A549 (cell line): ENCODE data around the gene CHI3L1. TPM values are rescaled to one million over a fixed set of nuclear protein-coding genes. Genes with fewer than 3 reads are reported as not detected.

ENCODE experiments used
- ATAC-seq, 2 experiments: fragments of 200-7000 bp in 1 of 2; fragments of >200 bp in 1 of 2; cut with Nextera tagmentation in 1 of 2; cut with Tn5 transposase in 1 of 2; 3 replicates each; pipeline versions ENCODE4 v1.8.0 to v1.9.1; 2018 to 2020; ENCODE audit warnings: mild to moderate bottlenecking in 1 of 2, moderate library complexity in 1 of 2
- CTCF ChIA-PET: fragments of 300-600 bp; sonication (Branson Sonifier 250); formaldehyde crosslinking; extraction: SDS; loops from one replicate; lab custom pipeline; 2021; ENCODE audit warnings: antibody characterized with exemption, inconsistent platforms; lab: Yijun Ruan, JAX
- POLR2A ChIA-PET: fragments of 350-600 bp; formaldehyde crosslinking; extraction: SDS; loops from one replicate; lab custom pipeline; 2021; ENCODE audit warnings: antibody characterized with exemption, inconsistent platforms; lab: Yijun Ruan, JAX
- DNase-seq, 2 experiments: peaks; one replicate each; pipeline versions ENCODE4 v3.0.0 to v3.0.0-alpha.2; 2011 to 2016; ENCODE audit warnings: low read depth in 1 of 2, low spot score in 1 of 2
- FAIRE-seq: peaks from 2 replicates; lab custom pipeline; 2011; peaks lifted over from hg19 to GRCh38; lab: Jason Lieb, UNC
- H3K27ac ChIP-seq, 2 experiments: fragments of >200 bp; sonication (Bioruptor Twin); formaldehyde crosslinking; 3 replicates each; pipeline ENCODE4 v1.5.1; 2016 to 2017
- H3K4me1 ChIP-seq: fragments of >200 bp; sonication (Bioruptor Twin); formaldehyde crosslinking; 3 replicates; pipeline ENCODE4 v1.6.1; 2016
- H3K4me2 ChIP-seq: fragments of >200 bp; sonication (Bioruptor Twin); formaldehyde crosslinking; 3 replicates; pipeline ENCODE4 v1.6.1; 2016
- H3K4me3 ChIP-seq: fragments of >200 bp; sonication (Bioruptor Twin); formaldehyde crosslinking; 3 replicates; pipeline ENCODE4 v1.5.1; 2016
- H3K9me3 ChIP-seq: fragments of >200 bp; sonication (Bioruptor Twin); formaldehyde crosslinking; 3 replicates; pipeline ENCODE4 v1.6.1; 2016
- BCL3 ChIP-seq: fragments of >200 bp; sonication (Bioruptor Twin); formaldehyde crosslinking; IDR thresholded peaks from 3 replicates; pipeline ENCODE4 v1.6.1; 2016
- CEBPB ChIP-seq, 2 experiments: fragments of >200 bp in 1 of 2; sonication (Bioruptor Twin) in 1 of 2; formaldehyde crosslinking in 1 of 2; IDR thresholded peaks; 2 replicates each; pipeline ENCODE4 v1.6.1; 2012 to 2016
- CHD4 ChIP-seq: fragments of 200-600 bp; sonication (generic); IDR thresholded peaks from 2 replicates; pipeline ENCODE4 v1.6.1; 2016; ENCODE audit warnings: antibody characterized with exemption, mild to moderate bottlenecking, borderline replicate concordance
- EHF ChIP-seq: fragments of 250-450 bp; sonication (Bioruptor Pico); IDR thresholded peaks from 2 replicates; pipeline ENCODE4 v1.5.0; 2020; ENCODE audit warnings: mild to moderate bottlenecking
- EHMT2 ChIP-seq: fragments of 200-600 bp; sonication (generic); IDR thresholded peaks from 2 replicates; pipeline ENCODE4 v1.6.1; 2016; ENCODE audit warnings: antibody characterized with exemption, low read depth, mild to moderate bottlenecking, moderate library complexity
- FOSL2 ChIP-seq, 2 experiments: fragments of 450-650 bp in 1 of 2; fragments of >200 bp in 1 of 2; sonication (Bioruptor Twin) in 1 of 2; formaldehyde crosslinking; IDR thresholded peaks; 2 replicates each; pipeline versions ENCODE4 v1.5.0 to v1.6.1; 2016 to 2020; ENCODE audit warnings: mild to moderate bottlenecking in 1 of 2, moderate library complexity in 1 of 2
- FOXS1 ChIP-seq: fragments of 250-450 bp; sonication (Bioruptor Pico); IDR thresholded peaks from 2 replicates; pipeline ENCODE4 v1.5.0; 2020; ENCODE audit warnings: mild to moderate bottlenecking, moderate library complexity
- GATA3 ChIP-seq: IDR thresholded peaks from 2 replicates; pipeline ENCODE4 v1.6.1; 2012; ENCODE audit warnings: borderline replicate concordance
- HOXA7 ChIP-seq: fragments of 250-450 bp; sonication (Bioruptor Pico); IDR thresholded peaks from 2 replicates; pipeline ENCODE4 v1.5.0; 2020; ENCODE audit warnings: mild to moderate bottlenecking, moderate library complexity
- HOXB13 ChIP-seq: fragments of 250-450 bp; sonication (Bioruptor Pico); IDR thresholded peaks from 2 replicates; pipeline ENCODE4 v1.5.0; 2020; ENCODE audit warnings: low read depth, mild to moderate bottlenecking, moderate library complexity
- KDM1A ChIP-seq: fragments of 200-600 bp; sonication (generic); IDR thresholded peaks from 2 replicates; pipeline ENCODE4 v1.6.1; 2016; ENCODE audit warnings: low read depth, mild to moderate bottlenecking
- KDM5A ChIP-seq: fragments of 200-600 bp; sonication (generic); IDR thresholded peaks from 2 replicates; pipeline ENCODE4 v1.6.1; 2016; ENCODE audit warnings: antibody characterized with exemption, mild to moderate bottlenecking
- MYC ChIP-seq: IDR thresholded peaks from 2 replicates; pipeline ENCODE4 v1.6.1; 2012; ENCODE audit warnings: mild to moderate bottlenecking, inconsistent platforms, low read length, improper control_type of control experiment, borderline replicate concordance
- NR3C1 ChIP-seq: fragments of >200 bp; sonication (Bioruptor Twin); formaldehyde crosslinking; IDR thresholded peaks from 3 replicates; pipeline ENCODE4 v1.6.1; 2017
- PHF8 ChIP-seq: fragments of 200-600 bp; sonication (generic); IDR thresholded peaks from 2 replicates; pipeline ENCODE4 v1.6.1; 2016; ENCODE audit warnings: low read depth, mild to moderate bottlenecking, antibody characterized with exemption, moderate library complexity, borderline replicate concordance
- RARB ChIP-seq: fragments of 250-450 bp; sonication (Bioruptor Pico); IDR thresholded peaks from 2 replicates; pipeline ENCODE4 v1.8.0; 2021; ENCODE audit warnings: mild to moderate bottlenecking, moderate library complexity
- RCOR1 ChIP-seq: fragments of 150-350 bp; IDR thresholded peaks from 2 replicates; pipeline ENCODE4 v1.6.1; 2014; ENCODE audit warnings: antibody characterized with exemption, low read length, low read depth
- RFX5 ChIP-seq: fragments of 450-650 bp; IDR thresholded peaks from 2 replicates; pipeline ENCODE4 v1.7.1; 2014; ENCODE audit warnings: antibody characterized with exemption, mild to moderate bottlenecking, moderate library complexity
- RNF2 ChIP-seq: fragments of 200-600 bp; sonication (generic); IDR thresholded peaks from 2 replicates; pipeline ENCODE4 v1.6.1; 2016; ENCODE audit warnings: low read depth, mild to moderate bottlenecking, antibody characterized with exemption, moderate library complexity, borderline replicate concordance
- SREBF2 ChIP-seq: fragments of 450-650 bp; IDR thresholded peaks from 2 replicates; pipeline ENCODE4 v1.6.1; 2014; ENCODE audit warnings: mild to moderate bottlenecking, moderate library complexity
- ZC3H11A ChIP-seq: fragments of 450-650 bp; IDR thresholded peaks from 2 replicates; pipeline ENCODE4 v1.6.1; 2014; ENCODE audit warnings: antibody characterized with exemption, mild to moderate bottlenecking
- WGBS: methylation state at CpG from one replicate; pipeline ENCODE4 v1.1.6; 2017; ENCODE audit errors: missing lambda C conversion rate; 5-methylcytosine and 5-hydroxymethylcytosine counted together
- polyA plus RNA-seq, 4 experiments: library from polyadenylated mRNA; depleted of rRNA in 3 of 4; stranded (reverse); fragments of >200 nt; fragmentation: RNase III in 1 of 4; extraction: RNeasy Plus Mini Kit Qiagen cat#74134 plus additional on column Dnase treatment in 1 of 4; gene quantifications; 2 replicates in 3 of 4; 3 replicates in 1 of 4; pipeline ENCODE4 v1.2.3, GENCODE V29; 2011 to 2017
- TF ChIP-seq, protein P1 (sequence below): fragments of 250-450 bp; sonication (Bioruptor Pico); IDR thresholded peaks from 2 replicates; pipeline ENCODE4 v1.5.0; 2021; ENCODE audit warnings: mild to moderate bottlenecking, moderate library complexity, borderline replicate concordance

CHI3L1 gene
- polyA plus RNA-seq, 2 of the 4 experiments (the other 2 are of a cell fraction): 0.04 TPM; not detected in 1

GRCh38 chr1:203137324-203137723, 49.2 kb downstream of the CHI3L1 start:
- no peak overlapping the region for H3K4me3 ChIP-seq
- ATAC-seq (no peak), FAIRE-seq (no peak), DNase-seq (no peak)
- H3K27ac ChIP-seq: no peak overlapping the region
- peaks cover 13% of the 10 kb centered on the region; the same call in 2 of the 3 replicates for H3K4me1 ChIP-seq
- ChIA-PET CTCF (interaction anchor here (0.8 to 2.2 kb wide), 2 partner anchors 78 to 98 kb away, joined by 3 to 8 read pairs; no protein-coding TSS in a partner anchor), POLR2A (no interaction called here)
- H3K4me2 ChIP-seq: no peak overlapping the region
- no peaks in the 10 kb centered on the region for H3K9me3 ChIP-seq
- TF ChIP-seq MYC (no peak), PHF8 (no peak), BCL3 (no peak), RFX5 (no peak), NR3C1 (no peak), RNF2 (no peak), HOXB13 (CRISPR knock-in tag) (no peak), KDM5A (no peak), HOXA7 (CRISPR knock-in tag) (no peak), CHD4 (no peak), SREBF2 (no peak), CEBPB (IDR thresholded peaks at IDR 0.05) (no peak), FOSL2 (IDR thresholded peaks at IDR 0.05) (no peak), FOSL2 (CRISPR knock-in tag; IDR thresholded peaks at IDR 0.05) (no peak), FOXS1 (CRISPR knock-in tag) (no peak)
- TF ChIP-seq, protein P1, sequence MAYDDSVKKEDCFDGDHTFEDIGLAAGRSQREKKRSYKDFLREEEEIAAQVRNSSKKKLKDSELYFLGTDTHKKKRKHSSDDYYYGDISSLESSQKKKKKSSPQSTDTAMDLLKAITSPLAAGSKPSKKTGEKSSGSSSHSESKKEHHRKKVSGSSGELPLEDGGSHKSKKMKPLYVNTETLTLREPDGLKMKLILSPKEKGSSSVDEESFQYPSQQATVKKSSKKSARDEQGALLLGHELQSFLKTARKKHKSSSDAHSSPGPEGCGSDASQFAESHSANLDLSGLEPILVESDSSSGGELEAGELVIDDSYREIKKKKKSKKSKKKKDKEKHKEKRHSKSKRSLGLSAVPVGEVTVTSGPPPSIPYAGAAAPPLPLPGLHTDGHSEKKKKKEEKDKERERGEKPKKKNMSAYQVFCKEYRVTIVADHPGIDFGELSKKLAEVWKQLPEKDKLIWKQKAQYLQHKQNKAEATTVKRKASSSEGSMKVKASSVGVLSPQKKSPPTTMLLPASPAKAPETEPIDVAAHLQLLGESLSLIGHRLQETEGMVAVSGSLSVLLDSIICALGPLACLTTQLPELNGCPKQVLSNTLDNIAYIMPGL (CRISPR knock-in tag): no peak
- TF ChIP-seq, all 56 proteins: peak for 0
- 67% methylated on average over 4 of the region's 4 CpGs for WGBS

DNA sequence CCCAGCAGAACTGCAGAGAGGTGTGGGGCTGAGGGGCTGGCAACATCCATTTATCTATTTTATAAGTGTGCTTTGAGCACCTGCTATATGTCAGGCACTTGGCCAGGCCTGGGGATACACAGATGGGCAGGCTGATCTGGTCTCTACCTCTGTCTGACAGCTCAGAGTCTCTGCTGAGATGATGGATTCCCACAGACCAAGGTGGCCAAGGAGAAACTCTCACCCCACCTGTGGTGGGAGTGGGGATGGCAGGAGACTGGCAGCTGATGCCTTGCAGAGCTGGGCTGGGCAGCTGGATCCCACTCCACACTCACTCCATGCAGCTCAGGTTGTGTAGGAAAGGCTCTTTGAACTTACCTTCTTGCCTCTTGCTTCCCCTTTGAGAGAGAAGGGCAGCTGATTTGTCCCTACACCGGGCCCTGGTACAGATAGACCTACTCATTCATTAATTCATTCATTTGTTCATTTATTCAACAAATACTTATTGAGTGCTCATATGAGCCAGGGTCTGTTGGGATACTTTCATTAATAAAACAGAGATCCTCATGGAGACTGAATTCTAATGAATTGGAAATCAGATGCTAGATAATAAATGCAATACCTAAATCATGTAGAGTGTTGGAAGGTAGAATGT, 50.0 kb downstream of the CHI3L1 start:
- Histone ChIP-seq H3K4me3 (no peak overlapping the region), H3K4me1 (peaks cover 13% of the 10 kb centered on the region; the same call in 2 of the 3 replicates), H3K4me2 (no peak overlapping the region), H3K9me3 (no peaks in the 10 kb centered on the region), H3K27ac (no peak overlapping the region)
- WGBS: 24% methylated on average over 1 of the region's 1 CpG
- DNase-seq (peak in 1 of 2 experiments; percentile 65), FAIRE-seq (no peak), ATAC-seq (peak; percentile 84 to 88)
- ChIA-PET CTCF (interaction anchor here (1.3 to 2.2 kb wide), 2 partner anchors 79 to 97 kb away, joined by 6 to 8 read pairs; no protein-coding TSS in a partner anchor), POLR2A (no interaction called here)
- TF ChIP-seq KDM1A (no peak), ZC3H11A (no peak), EHMT2 (no peak), EHF (no peak), KDM5A (no peak), RNF2 (no peak), GATA3 (no peak), CEBPB (IDR thresholded peaks at IDR 0.05) (no peak), RARB (CRISPR knock-in tag) (no peak), RFX5 (no peak), RCOR1 (no peak)
